Dendritic cell treated with granulocyte-macrophage colony-stimulating factor and Interleukin-4, amounts not matched to agents 40 ng/mL and 50 ng/mL, for 4 days (primary cell): ENCODE measurements around the gene STH.

Experiments used
- H3K27ac Mint-ChIP-seq: one replicate; pipeline ENCODE4 v1.8.0; 2022; ENCODE audit warnings: mild to moderate bottlenecking, mixed read lengths
- H3K27me3 Mint-ChIP-seq: one replicate; pipeline ENCODE4 v1.8.0; 2022; ENCODE audit warnings: mild to moderate bottlenecking, mixed read lengths
- H3K36me3 Mint-ChIP-seq: one replicate; pipeline ENCODE4 v1.8.0; 2022; ENCODE audit warnings: low read depth, mixed read lengths
- H3K4me1 Mint-ChIP-seq: one replicate; pipeline ENCODE4 v1.8.0; 2022; ENCODE audit warnings: low read depth, mixed read lengths
- H3K4me3 Mint-ChIP-seq: one replicate; pipeline ENCODE4 v1.8.0; 2022; ENCODE audit warnings: mild to moderate bottlenecking, moderate library complexity, mixed read lengths
- H3K9me3 Mint-ChIP-seq: one replicate; pipeline ENCODE4 v1.8.0; 2022; ENCODE audit warnings: mixed read lengths
- intact Hi-C: fragments of 100-400 bp; cut with micrococcal nuclease; formaldehyde crosslinking; loops from one replicate; pipeline ENCODE4 v1.15.0; 2022

STH gene

DNA sequence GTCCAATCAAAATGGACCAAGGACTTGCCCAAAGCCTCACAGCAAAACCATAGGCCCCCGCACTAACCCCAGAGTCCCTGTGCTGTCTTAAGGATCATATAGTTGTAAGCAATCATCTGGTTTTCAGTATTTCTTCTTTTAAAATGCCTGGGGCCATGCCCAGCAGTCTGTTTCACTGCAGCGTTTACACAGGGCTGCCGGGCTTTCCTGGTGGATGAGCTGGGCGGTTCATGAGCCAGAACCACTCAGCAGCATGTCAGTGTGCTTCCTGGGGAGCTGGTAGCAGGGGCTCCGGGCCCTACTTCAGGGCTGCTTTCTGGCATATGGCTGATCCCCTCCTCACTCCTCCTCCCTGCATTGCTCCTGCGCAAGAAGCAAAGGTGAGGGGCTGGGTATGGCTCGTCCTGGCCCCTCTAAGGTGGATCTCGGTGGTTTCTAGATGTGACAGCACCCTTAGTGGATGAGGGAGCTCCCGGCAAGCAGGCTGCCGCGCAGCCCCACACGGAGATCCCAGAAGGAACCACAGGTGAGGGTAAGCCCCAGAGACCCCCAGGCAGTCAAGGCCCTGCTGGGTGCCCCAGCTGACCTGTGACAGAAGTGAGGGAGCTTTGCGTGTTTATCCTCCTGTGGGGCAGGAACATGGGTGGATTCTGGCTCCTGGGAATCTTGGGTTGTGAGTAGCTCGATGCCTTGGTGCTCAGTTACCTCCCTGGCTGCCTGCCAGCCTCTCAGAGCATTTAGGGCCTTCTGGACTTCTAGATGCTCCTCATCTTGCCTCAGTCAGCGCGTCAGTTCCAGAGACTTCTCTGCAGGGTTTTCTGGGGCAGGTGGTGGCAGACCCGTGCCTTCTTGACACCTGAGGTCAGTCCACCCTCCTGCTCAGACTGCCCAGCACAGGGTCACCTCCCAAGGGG lies 24.8 kb upstream of the STH start:
- Mint-ChIP-seq H3K36me3 (no peaks in the 10 kb centered on the region), H3K4me1 (no peaks in the 10 kb centered on the region), H3K9me3 (no peaks in the 10 kb centered on the region), H3K27ac (no peak overlapping the region), H3K4me3 (no peak overlapping the region), H3K27me3 (peaks cover 5% of the 10 kb centered on the region)
- intact Hi-C loops, result no loop called here

DNA sequence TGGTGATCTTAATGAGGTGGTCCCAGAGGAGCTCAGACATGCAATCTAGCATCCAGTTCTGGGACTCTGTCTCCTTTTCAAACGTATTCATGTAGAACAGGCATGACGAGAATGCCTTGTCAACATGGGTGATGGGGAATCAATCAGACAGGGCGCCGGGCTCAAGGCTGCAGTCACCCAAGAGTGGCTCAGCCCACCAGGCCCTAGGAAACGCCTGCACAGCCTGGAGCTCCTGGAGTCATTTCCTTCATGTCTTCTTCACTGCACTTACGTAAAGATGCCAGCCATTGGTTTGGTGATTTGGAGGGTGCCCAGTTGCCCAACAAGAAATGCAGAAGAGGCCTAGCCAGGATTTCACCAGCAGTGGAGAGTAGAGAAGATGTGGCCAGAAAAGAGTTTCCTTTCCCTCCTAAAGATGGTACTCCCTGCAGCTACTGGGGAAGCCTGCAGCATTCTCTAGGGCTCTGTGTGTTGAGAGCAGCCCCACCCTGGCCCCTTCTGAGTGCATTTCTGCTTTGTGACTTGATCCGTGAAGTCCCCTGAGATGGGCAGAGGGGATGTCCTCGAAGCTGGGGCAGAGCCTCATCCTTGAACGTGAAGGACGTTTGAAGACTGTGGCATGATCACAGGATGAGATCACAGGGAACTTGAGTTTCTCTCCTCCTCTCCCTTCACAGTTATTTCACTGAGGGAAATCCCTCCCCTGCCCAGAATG lies 24.0 kb upstream of the STH start:
- Mint-ChIP-seq H3K36me3 (no peaks in the 10 kb centered on the region), H3K27me3 (peaks cover 3% of the 10 kb centered on the region), H3K9me3 (no peaks in the 10 kb centered on the region), H3K27ac (no peak overlapping the region), H3K4me1 (no peaks in the 10 kb centered on the region), H3K4me3 (no peak overlapping the region)
- intact Hi-C loops, result no loop called here

DNA sequence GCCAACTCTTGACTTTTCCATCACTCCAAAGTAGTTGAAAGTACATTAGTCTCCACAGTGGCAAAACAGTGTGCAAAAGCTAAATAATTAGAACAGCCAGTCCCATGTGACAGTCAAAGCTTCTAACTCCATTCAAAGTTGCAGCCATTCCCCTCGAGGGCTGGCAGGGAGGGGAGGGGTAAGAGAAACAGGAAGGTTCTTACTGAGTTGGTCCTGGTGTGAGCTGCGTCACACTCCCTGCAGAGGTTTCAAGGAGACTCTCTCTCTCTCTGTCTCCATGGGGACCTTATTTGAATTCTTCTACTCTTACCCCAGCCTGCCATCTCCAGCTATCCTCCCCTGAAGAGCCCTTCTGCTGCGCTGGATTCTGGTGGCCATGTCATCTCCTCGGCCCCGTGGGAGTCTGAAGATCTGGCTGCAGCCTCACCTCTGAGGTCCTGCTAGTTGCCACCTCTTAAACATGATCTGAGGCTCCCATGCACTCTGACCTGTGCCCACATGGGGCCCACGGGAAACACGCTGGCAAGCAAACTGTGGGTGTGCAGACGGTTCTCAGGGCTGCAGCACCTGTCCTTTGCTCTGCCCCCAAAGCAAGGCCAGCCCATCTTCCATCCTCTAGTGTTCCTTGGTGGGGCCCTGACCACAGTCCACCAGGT lies 23.3 kb upstream of the STH start:
- Mint-ChIP-seq H3K4me3 (no peak overlapping the region), H3K27ac (no peak overlapping the region), H3K4me1 (no peaks in the 10 kb centered on the region), H3K9me3 (no peaks in the 10 kb centered on the region), H3K36me3 (no peaks in the 10 kb centered on the region), H3K27me3 (peaks cover 3% of the 10 kb centered on the region)
- intact Hi-C loops, result no loop called here

DNA sequence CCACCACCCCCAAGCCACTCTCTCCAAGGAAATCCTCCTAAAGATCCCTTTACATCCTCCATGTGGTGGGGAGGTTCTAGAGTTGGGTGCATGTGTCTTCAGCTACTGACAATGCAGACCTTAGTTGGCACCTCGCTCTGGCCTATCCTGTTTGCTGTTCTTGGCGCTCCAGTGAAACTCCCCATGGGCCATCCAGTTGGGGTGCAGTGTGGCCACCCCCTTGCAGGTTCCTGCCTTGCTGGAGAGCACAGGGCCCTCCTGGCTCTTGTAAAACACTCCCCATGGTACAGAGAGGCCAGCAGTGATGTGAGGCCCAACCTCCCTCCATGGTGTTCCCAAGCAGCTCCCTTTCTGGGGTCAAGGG lies 22.7 kb upstream of the STH start:
- no peaks in the 10 kb centered on the region for H3K4me1 Mint-ChIP-seq
- intact Hi-C loops, result no loop called here
- H3K4me3 Mint-ChIP-seq, result no peak overlapping the region
- H3K27me3 Mint-ChIP-seq, result peaks cover 3% of the 10 kb centered on the region
- no peaks in the 10 kb centered on the region for H3K9me3 Mint-ChIP-seq
- no peak overlapping the region for H3K27ac Mint-ChIP-seq
- no peaks in the 10 kb centered on the region for H3K36me3 Mint-ChIP-seq

DNA sequence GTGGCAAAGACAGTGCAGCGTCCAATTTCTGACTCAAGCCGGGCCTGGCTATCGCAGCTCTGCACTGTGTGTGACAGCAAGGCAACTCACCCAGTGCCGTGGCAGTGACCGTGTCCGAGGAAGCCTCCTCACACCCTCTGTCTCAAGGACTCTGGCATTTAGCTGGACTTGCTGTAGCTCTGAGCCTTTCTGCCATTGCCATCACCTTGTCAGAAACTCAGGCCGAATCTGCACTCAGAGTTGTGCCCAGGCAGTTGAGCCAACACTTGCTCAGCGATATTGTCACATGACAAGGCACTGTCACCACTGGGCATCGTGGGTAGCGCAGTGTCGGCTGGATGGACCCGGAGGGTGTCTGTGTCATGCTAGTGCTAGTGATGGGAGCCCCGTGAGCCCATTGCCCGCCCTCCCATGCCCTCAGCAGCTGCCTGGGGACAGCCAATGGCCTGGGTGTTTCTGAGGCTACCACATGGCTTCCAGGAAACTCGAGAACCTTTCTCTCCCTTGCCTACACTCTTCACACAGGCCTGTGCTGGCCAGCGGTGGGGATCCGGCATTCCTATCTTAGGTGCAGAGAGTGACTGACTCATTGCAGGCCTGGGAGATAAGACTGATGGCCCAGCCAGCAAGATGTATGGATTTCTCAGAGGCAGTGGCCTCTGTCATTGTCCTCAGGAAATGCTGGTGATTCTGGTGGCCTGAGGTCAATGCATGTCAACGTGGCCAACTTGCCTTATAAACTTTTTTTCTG lies 22.1 kb upstream of the STH start:
- no peaks in the 10 kb centered on the region for H3K36me3 Mint-ChIP-seq
- no peak overlapping the region for H3K4me3 Mint-ChIP-seq
- no peaks in the 10 kb centered on the region for H3K4me1 Mint-ChIP-seq
- H3K9me3 Mint-ChIP-seq, result no peaks in the 10 kb centered on the region
- no peak overlapping the region for H3K27ac Mint-ChIP-seq
- intact Hi-C loops, result no loop called here
- H3K27me3 Mint-ChIP-seq, result peaks cover 2% of the 10 kb centered on the region

DNA sequence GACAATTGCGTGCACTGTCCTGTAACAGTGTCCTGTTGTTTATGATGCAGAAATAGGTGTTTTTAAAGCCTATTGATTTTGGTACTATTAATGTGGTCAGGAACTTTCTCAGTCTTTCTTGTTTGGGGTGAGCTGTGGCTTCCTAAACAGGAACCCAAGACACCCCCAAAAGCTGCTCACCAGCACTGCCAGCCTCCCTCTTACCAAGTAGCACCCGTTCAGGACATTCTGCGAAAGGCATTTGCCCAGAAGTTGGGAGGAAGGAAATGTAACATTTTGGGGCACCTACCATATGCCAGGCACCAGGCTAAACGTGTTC lies 21.6 kb upstream of the STH start:
- Mint-ChIP-seq H3K4me3 (no peak overlapping the region), H3K9me3 (no peaks in the 10 kb centered on the region), H3K4me1 (no peaks in the 10 kb centered on the region), H3K36me3 (no peaks in the 10 kb centered on the region), H3K27me3 (no peaks in the 10 kb centered on the region), H3K27ac (no peak overlapping the region)
- intact Hi-C loops, result no loop called here

DNA sequence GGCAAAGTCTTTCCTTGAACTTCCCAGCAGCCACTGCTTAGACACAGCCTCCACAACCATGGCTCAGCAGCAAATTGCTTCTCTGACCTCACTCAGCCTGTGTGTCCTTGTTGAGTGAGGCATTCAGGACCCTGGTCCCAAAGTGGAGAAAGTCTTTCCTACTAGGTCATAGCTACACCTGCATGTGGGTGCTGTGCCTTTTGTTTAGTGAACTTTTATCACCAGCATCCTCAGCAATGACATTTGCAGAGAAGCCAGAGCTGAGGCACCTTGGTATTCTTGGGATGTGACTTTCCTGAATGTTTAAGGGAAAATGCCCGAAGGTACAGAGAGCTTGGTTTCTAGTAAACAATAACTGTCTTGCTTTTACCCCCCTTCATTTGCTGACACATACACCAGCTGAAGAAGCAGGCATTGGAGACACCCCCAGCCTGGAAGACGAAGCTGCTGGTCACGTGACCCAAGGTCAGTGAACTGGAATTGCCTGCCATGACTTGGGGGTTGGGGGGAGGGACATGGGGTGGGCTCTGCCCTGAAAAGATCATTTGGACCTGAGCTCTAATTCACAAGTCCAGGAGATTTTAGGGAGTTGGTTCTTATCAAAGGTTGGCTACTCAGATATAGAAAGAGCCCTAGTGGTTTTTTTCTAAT lies 20.9 kb upstream of the STH start:
- no peaks in the 10 kb centered on the region for H3K9me3 Mint-ChIP-seq
- intact Hi-C loops, result no loop called here
- no peaks in the 10 kb centered on the region for H3K36me3 Mint-ChIP-seq
- H3K4me3 Mint-ChIP-seq, result no peak overlapping the region
- no peaks in the 10 kb centered on the region for H3K4me1 Mint-ChIP-seq
- H3K27ac Mint-ChIP-seq, result no peak overlapping the region
- H3K27me3 Mint-ChIP-seq, result no peaks in the 10 kb centered on the region

DNA sequence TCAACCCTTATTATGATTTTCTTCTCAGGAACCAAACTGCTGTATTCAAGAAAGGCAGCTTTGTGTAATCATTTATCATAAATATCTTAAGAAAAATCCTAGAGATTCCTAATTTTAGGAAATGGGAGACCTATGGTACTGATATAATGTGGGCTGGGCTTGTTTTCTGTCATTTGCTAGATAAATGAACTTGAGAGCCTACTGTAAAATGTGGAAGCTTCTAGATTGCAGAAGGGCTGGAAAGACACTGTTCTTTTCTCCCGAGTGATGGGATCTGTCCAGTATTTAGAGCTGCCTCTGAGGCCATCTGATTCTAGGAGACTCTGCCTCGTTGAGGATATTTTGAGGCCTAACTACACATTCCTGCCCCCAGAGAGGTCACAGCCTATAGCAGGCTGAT lies 19.9 kb upstream of the STH start:
- H3K9me3 Mint-ChIP-seq, result no peaks in the 10 kb centered on the region

DNA sequence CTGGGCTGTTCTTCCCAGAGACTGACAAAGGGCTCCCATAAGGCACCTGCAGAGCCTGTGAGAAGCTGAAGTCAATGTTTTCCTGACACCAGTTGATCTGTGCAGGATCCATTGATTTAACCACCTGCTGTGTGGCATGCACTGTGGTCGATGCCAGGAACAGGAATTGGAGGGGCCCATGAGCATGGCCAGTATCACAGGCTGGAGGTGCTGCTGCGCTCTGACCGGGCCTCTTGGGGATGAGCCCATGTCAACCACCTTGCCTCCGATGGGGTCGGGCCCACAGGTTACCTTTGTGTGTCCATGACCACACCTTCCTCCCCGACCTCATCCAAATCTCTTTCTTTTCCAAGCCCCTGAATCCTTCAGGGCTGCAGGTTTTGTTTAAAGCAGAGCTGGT lies 18.2 kb upstream of the STH start:
- Mint-ChIP-seq H3K27ac (no peak overlapping the region), H3K27me3 (no peaks in the 10 kb centered on the region), H3K4me3 (no peak overlapping the region), H3K9me3 (no peaks in the 10 kb centered on the region), H3K4me1 (no peaks in the 10 kb centered on the region), H3K36me3 (no peaks in the 10 kb centered on the region)
- intact Hi-C loops, result no loop called here

More for the DNA sequence above, 19.9 kb upstream of the STH start:
- H3K4me1 Mint-ChIP-seq, result no peaks in the 10 kb centered on the region
- H3K27me3 Mint-ChIP-seq, result no peaks in the 10 kb centered on the region
- no peak overlapping the region for H3K4me3 Mint-ChIP-seq
- H3K27ac Mint-ChIP-seq, result no peak overlapping the region
- intact Hi-C loops, result no loop called here
- no peaks in the 10 kb centered on the region for H3K36me3 Mint-ChIP-seq

DNA sequence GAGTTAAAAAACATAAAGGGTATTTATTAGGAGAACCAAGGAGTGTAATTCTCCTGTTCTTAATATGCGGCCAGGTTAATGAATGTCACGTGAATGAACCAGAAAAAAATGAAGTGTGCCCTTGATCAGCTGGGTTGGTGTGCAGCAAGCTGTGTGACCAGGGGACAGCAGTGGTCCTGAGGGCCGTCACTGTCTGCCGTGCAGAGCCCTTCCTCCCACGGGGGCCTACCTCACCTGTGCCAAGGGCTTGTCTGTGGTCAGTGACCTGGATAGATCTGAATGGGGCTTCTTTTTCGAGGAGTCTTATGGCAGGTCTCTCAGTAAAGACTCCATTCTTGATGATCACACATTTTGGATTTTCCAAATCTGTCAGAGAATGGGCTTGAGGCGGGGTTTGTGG lies 17.7 kb upstream of the STH start:
- H3K27ac Mint-ChIP-seq, result no peak overlapping the region
- no peaks in the 10 kb centered on the region for H3K4me1 Mint-ChIP-seq
- no peaks in the 10 kb centered on the region for H3K9me3 Mint-ChIP-seq
- H3K36me3 Mint-ChIP-seq, result no peaks in the 10 kb centered on the region
- H3K4me3 Mint-ChIP-seq, result no peak overlapping the region
- H3K27me3 Mint-ChIP-seq, result no peaks in the 10 kb centered on the region
- intact Hi-C loops, result no loop called here

DNA sequence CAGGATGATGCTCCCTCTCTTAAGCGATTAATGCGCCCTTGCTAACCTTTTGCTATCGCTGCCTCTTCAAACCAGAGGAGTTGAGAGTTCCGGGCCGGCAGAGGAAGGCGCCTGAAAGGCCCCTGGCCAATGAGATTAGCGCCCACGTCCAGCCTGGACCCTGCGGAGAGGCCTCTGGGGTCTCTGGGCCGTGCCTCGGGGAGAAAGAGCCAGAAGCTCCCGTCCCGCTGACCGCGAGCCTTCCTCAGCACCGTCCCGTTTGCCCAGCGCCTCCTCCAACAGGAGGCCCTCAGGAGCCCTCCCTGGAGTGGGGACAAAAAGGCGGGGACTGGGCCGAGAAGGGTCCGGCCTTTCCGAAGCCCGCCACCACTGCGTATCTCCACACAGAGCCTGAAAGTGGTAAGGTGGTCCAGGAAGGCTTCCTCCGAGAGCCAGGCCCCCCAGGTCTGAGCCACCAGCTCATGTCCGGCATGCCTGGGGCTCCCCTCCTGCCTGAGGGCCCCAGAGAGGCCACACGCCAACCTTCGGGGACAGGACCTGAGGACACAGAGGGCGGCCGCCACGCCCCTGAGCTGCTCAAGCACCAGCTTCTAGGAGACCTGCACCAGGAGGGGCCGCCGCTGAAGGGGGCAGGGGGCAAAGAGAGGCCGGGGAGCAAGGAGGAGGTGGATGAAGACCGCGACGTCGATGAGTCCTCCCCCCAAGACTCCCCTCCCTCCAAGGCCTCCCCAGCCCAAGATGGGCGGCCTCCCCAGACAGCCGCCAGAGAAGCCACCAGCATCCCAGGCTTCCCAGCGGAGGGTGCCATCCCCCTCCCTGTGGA lies 16.0 kb upstream of the STH start:
- H3K4me1 Mint-ChIP-seq, result no peaks in the 10 kb centered on the region
- no peaks in the 10 kb centered on the region for H3K36me3 Mint-ChIP-seq

DNA sequence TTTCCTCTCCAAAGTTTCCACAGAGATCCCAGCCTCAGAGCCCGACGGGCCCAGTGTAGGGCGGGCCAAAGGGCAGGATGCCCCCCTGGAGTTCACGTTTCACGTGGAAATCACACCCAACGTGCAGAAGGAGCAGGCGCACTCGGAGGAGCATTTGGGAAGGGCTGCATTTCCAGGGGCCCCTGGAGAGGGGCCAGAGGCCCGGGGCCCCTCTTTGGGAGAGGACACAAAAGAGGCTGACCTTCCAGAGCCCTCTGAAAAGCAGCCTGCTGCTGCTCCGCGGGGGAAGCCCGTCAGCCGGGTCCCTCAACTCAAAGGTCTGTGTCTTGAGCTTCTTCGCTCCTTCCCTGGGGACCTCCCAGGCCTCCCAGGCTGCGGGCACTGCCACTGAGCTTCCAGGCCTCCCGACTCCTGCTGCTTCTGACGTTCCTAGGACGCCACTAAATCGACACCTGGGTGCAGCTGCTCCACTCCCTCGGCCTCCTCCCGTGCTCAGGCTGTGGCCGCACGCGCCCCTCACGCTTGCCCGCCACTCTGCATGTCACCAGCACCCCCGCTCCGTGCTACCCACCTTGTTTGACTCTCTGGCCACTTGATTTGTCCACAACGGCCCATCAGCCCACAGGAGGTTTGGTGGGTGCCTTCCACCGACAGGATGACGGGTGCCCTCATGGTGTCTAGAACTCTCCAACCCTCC lies 15.3 kb upstream of the STH start:
- Mint-ChIP-seq H3K4me3 (no peak overlapping the region), H3K4me1 (no peaks in the 10 kb centered on the region), H3K9me3 (no peaks in the 10 kb centered on the region), H3K27me3 (no peaks in the 10 kb centered on the region), H3K27ac (no peak overlapping the region), H3K36me3 (no peaks in the 10 kb centered on the region)
- intact Hi-C loops, result no loop called here

More for the DNA sequence above, 16.0 kb upstream of the STH start:
- Mint-ChIP-seq H3K27ac (no peak overlapping the region), H3K4me3 (no peak overlapping the region), H3K27me3 (no peaks in the 10 kb centered on the region), H3K9me3 (no peaks in the 10 kb centered on the region)
- intact Hi-C loops, result no loop called here
